Measurements from ENCODE around the gene LPP. TPM values are rescaled to one million over a fixed set of nuclear protein-coding genes. Genes with fewer than 3 reads are reported as not detected.
A peak's percentile ranks its signal among the peaks of the same experiment; 100 is the strongest.

LPP gene
- total RNA-seq, 1 experiment from 2014 or later: 148 TPM

DNA sequence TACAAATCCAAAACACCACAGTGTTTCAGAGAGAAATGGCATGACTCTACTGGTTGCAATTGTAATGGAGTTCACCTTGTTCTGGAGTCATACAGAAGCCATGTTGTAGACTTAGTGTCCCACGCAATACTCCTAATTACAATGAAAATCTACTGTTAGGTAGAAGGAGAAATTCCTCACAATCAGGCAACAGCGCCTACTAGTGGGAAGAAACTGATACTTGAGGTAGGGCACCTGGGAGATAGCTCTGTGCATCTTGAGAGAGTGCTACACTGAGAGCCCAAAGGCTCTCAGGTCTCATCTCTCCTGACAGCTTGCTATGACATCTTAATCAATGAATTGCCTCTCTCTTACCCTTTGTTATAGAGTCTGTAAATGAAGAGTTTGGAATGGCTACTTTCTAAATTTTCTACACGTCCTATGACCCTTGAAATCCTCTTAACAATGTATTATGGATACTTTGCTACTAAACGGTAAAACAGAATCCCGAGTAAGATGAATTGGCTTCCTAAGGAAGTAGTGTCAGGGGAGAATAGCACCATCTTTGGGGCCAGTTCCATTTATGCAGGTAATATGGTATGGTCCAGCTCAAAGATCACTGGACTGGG lies 595.2 kb downstream of the LPP start:
- POLR2A ChIA-PET (ENCODE audit: unreplicated experiment): no interaction called here
- no peaks in the 10 kb centered on the region for H3K4me1 ChIP-seq (replicated peaks; ENCODE audit: insufficient read depth)
- no peaks in the 10 kb centered on the region for H3K9me2 ChIP-seq (ENCODE audit: insufficient read depth)
- no peaks in the 10 kb centered on the region for H3F3A ChIP-seq (ENCODE audit: insufficient read depth, low read depth)
- H3K36me3 ChIP-seq (ENCODE audit: low read depth): no peaks in the 10 kb centered on the region
- H4K20me1 ChIP-seq (ENCODE audit: insufficient read depth): no peaks in the 10 kb centered on the region
- H3K27me3 ChIP-seq (ENCODE audit: insufficient read depth, low read depth): no peaks in the 10 kb centered on the region
- no peak overlapping the region for H3K4me3 ChIP-seq
- peak in 1 of 2 experiments; percentile 28 for DNase-seq
- TF ChIP-seq EZH2 (IDR thresholded peaks at IDR 0.05; ENCODE audit: low read depth) (no peak), CTCF (conservative IDR thresholded peaks at IDR 0.05) (peak; percentile 71)
- H3K4me2 ChIP-seq: no peak overlapping the region
- no peak overlapping the region for H3K27ac ChIP-seq
- BruUV-seq (replicated peaks): no TSS peak
- H3K9me3 ChIP-seq (ENCODE audit: insufficient read depth, low read depth): no peaks in the 10 kb centered on the region
- intact Hi-C loops (cut with micrococcal nuclease; ENCODE audit: unreplicated experiment): no loop called here
- H3K79me2 ChIP-seq (ENCODE audit: low read depth): no peaks in the 10 kb centered on the region
- CTCF ChIA-PET: no interaction called here
- no peak overlapping the region for H2AFZ ChIP-seq

DNA sequence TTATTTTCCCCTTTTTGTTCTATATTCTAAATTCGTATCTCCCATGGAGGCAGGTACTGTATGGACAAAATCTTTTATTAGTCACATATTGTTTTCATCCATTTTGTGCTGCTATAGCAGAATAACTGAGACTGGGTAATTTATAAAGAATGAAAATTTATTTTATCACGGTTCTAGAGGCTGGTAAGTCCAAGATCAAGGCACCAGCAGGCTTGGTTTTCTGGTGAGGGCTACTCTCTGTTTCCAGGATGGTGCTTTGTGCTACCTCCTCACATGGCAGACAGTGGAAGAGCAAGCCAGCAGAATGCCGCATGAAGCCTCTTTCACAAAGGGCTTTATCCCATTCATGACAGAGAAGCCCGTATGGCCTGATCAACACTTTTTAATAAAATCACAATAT lies 595.9 kb downstream of the LPP start:
- TF ChIP-seq EZH2 (IDR thresholded peaks at IDR 0.05; ENCODE audit: low read depth): no peak
- no peak for TF ChIP-seq CTCF (conservative IDR thresholded peaks at IDR 0.05)
- no peaks in the 10 kb centered on the region for H3K36me3 ChIP-seq (ENCODE audit: low read depth)
- intact Hi-C loops (cut with micrococcal nuclease; ENCODE audit: unreplicated experiment): loop anchor here (10.0 kb wide), 1 partner anchor 1005 kb away; the partner anchor contains the start of gene BCL6
- H3K4me1 ChIP-seq (replicated peaks; ENCODE audit: insufficient read depth): no peaks in the 10 kb centered on the region
- CTCF ChIA-PET: no interaction called here
- H3K9me2 ChIP-seq (ENCODE audit: insufficient read depth): no peaks in the 10 kb centered on the region
- H3K27ac ChIP-seq: no peak overlapping the region
- no peaks in the 10 kb centered on the region for H3K79me2 ChIP-seq (ENCODE audit: low read depth)
- DNase-seq: no peak
- H3K9me3 ChIP-seq (ENCODE audit: insufficient read depth, low read depth): no peaks in the 10 kb centered on the region
- no peak overlapping the region for H3K4me2 ChIP-seq
- BruUV-seq (replicated peaks): no TSS peak
- H3F3A ChIP-seq (ENCODE audit: insufficient read depth, low read depth): no peaks in the 10 kb centered on the region
- no peaks in the 10 kb centered on the region for H4K20me1 ChIP-seq (ENCODE audit: insufficient read depth)
- H2AFZ ChIP-seq: no peak overlapping the region
- no peak overlapping the region for H3K4me3 ChIP-seq
- H3K27me3 ChIP-seq (ENCODE audit: insufficient read depth, low read depth): no peaks in the 10 kb centered on the region
- POLR2A ChIA-PET (ENCODE audit: unreplicated experiment): no interaction called here

- H3K4me2 ChIP-seq: no peak overlapping the region
- H4K20me1 ChIP-seq (ENCODE audit: insufficient read depth): no peaks in the 10 kb centered on the region
- H3K4me1 ChIP-seq (replicated peaks; ENCODE audit: insufficient read depth): no peaks in the 10 kb centered on the region
- intact Hi-C loops (cut with micrococcal nuclease; ENCODE audit: unreplicated experiment): loop anchor here (10.0 kb wide), 1 partner anchor 1006 kb away; the partner anchor contains the start of gene BCL6
- H3K4me3 ChIP-seq: no peak overlapping the region
- no peaks in the 10 kb centered on the region for H3K9me2 ChIP-seq (ENCODE audit: insufficient read depth)
- no peak overlapping the region for H3K27ac ChIP-seq
- ChIA-PET CTCF (no interaction called here), POLR2A (ENCODE audit: unreplicated experiment) (no interaction called here)
- no peak for DNase-seq
- no peak overlapping the region for H2AFZ ChIP-seq
- BruUV-seq (replicated peaks): no TSS peak
- no peaks in the 10 kb centered on the region for H3K79me2 ChIP-seq (ENCODE audit: low read depth)
- H3F3A ChIP-seq (ENCODE audit: insufficient read depth, low read depth): no peaks in the 10 kb centered on the region
- H3K27me3 ChIP-seq (ENCODE audit: insufficient read depth, low read depth): no peaks in the 10 kb centered on the region
- TF ChIP-seq CTCF (conservative IDR thresholded peaks at IDR 0.05) (no peak), EZH2 (IDR thresholded peaks at IDR 0.05; ENCODE audit: low read depth) (no peak)
- no peaks in the 10 kb centered on the region for H3K36me3 ChIP-seq (ENCODE audit: low read depth)
- H3K9me3 ChIP-seq (ENCODE audit: insufficient read depth, low read depth): no peaks in the 10 kb centered on the region
Measured at GRCh38 chr3:188750617-188751016, 596.7 kb downstream of the LPP start.

Data from PC-9 (cell line).